Measurements from ENCODE around the gene KLHDC10. TPM values are rescaled to one million over a fixed set of nuclear protein-coding genes. Genes with fewer than 3 reads are reported as not detected.
A peak's percentile ranks its signal among the peaks of the same experiment; 100 is the strongest.

The KLHDC10 gene
- total RNA-seq, 4 donors from 2014 or later, result 19.1 to 23.6 (median 19.9) TPM

- peaks cover 0 to 22% (median 5%) of the 10 kb centered on the region in 4 donors for H3K4me1 ChIP-seq
- TF ChIP-seq CTCF (IDR thresholded peaks at IDR 0.05) (no peak), EP300 (IDR thresholded peaks at IDR 0.05) (no peak), POLR2A (IDR thresholded peaks at IDR 0.05; ENCODE audit: low read depth) (no peak), POLR2AphosphoS5 (IDR thresholded peaks at IDR 0.05) (no peak)
- no peaks in the 10 kb centered on the region for H3K27me3 ChIP-seq
- WGBS, result 41% methylated on average over 1 of the region's 1 CpG
- no peaks in the 10 kb centered on the region for H3K9me3 ChIP-seq
- no peaks in the 10 kb centered on the region for H3K36me3 ChIP-seq
- no peak for DNase-seq (ENCODE audit: extremely low spot score)
- H3K4me3 ChIP-seq, result no peak overlapping the region
- intact Hi-C loops (cut with DNase I), result no loop called here
- no peak overlapping the region for H3K27ac ChIP-seq (replicated peaks in 1 of 4)
Observed at GRCh38 chr7:130095812-130096211, 25.5 kb downstream of the KLHDC10 start.

DNA sequence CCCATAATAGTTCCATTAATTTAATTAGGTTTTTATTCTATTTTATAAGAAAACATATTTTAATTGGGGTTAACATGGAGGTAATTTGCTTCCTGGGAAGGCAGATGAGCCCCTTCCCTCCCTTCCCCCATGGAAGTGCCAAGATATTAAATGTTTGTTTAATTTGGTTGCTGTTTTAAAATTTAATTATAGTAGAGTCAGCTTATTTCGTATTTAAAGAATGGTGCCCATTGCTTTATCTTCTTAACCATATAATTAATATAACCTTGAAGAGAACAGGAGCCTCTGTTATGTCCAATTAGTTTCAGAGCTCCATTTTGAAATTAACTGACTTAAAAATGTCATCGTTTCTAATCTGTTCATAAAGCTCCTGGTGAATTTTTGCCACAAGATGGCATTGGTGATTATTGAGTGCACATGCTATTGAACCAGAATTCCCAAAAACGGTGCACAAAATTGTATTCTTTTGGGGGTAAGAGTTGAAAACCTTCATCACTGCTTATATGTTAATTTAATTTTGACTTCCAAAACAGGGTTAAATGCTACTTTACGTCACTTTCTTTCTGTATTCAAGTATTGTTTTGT lies 26.0 kb downstream of the KLHDC10 start:
- no peak for DNase-seq (ENCODE audit: extremely low spot score)

DNA sequence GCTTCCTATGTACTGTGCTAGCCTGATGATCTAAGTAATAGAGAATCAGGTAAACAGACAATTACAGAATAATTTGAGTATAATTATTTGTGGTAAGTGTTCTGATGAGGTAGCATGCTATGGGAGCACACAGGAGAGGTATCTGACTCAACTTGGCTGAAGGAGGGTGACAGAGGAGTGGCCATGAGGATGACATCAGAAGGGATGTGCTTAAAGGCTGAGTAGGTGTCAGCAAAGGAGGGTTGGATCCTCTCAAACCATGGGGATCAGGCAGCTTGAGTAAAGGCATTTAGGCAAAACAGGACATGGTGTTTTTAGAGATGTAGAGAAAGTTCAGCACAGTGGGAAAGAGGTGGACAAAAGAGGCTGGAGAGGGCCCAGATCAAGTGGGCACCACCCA lies 29.0 kb downstream of the KLHDC10 start:
- Histone ChIP-seq H3K27ac (replicated peaks in 1 of 4) (no peak overlapping the region), H3K4me1 (peaks cover 0 to 12% (median 3%) of the 10 kb centered on the region in 4 donors), H3K27me3 (no peaks in the 10 kb centered on the region), H3K9me3 (no peaks in the 10 kb centered on the region), H3K4me3 (no peak overlapping the region), H3K36me3 (no peaks in the 10 kb centered on the region)
- TF ChIP-seq POLR2A (IDR thresholded peaks at IDR 0.05; ENCODE audit: low read depth), result no peak
- DNase-seq (ENCODE audit: extremely low spot score), result no peak
- intact Hi-C loops (cut with DNase I), result no loop called here

More for the DNA sequence above, 26.0 kb downstream of the KLHDC10 start:
- 52% methylated on average over 4 of the region's 4 CpGs for WGBS
- H3K36me3 ChIP-seq, result no peaks in the 10 kb centered on the region
- no peaks in the 10 kb centered on the region for H3K27me3 ChIP-seq
- no peak overlapping the region for H3K27ac ChIP-seq (replicated peaks in 1 of 4)
- no peaks in the 10 kb centered on the region for H3K9me3 ChIP-seq
- H3K4me1 ChIP-seq, result peaks cover 0 to 22% (median 5%) of the 10 kb centered on the region in 4 donors
- no peak overlapping the region for H3K4me3 ChIP-seq
- intact Hi-C loops (cut with DNase I), result no loop called here
- TF ChIP-seq POLR2AphosphoS5 (IDR thresholded peaks at IDR 0.05), result no peak
- TF ChIP-seq CTCF (IDR thresholded peaks at IDR 0.05), result peak in 1 of 3 experiments; percentile 36

GRCh38 chr7:130102588-130102987 lies 32.3 kb downstream of the KLHDC10 start:
- no peaks in the 10 kb centered on the region for H3K9me3 ChIP-seq
- no peaks in the 10 kb centered on the region for H3K27me3 ChIP-seq
- no peaks in the 10 kb centered on the region for H3K36me3 ChIP-seq
- WGBS, result 98% methylated on average over 6 of the region's 6 CpGs
- intact Hi-C loops (cut with DNase I), result no loop called here
- H3K4me3 ChIP-seq, result no peak overlapping the region
- H3K27ac ChIP-seq (replicated peaks in 1 of 4), result no peak overlapping the region
- TF ChIP-seq POLR2A (IDR thresholded peaks at IDR 0.05; ENCODE audit: low read depth), result no peak
- TF ChIP-seq POLR2AphosphoS5 (IDR thresholded peaks at IDR 0.05), result no peak
- TF ChIP-seq CTCF (IDR thresholded peaks at IDR 0.05), result no peak
- TF ChIP-seq EP300 (IDR thresholded peaks at IDR 0.05), result no peak
- DNase-seq (ENCODE audit: extremely low spot score), result no peak
- H3K4me1 ChIP-seq, result no peaks in the 10 kb centered on the region

DNA sequence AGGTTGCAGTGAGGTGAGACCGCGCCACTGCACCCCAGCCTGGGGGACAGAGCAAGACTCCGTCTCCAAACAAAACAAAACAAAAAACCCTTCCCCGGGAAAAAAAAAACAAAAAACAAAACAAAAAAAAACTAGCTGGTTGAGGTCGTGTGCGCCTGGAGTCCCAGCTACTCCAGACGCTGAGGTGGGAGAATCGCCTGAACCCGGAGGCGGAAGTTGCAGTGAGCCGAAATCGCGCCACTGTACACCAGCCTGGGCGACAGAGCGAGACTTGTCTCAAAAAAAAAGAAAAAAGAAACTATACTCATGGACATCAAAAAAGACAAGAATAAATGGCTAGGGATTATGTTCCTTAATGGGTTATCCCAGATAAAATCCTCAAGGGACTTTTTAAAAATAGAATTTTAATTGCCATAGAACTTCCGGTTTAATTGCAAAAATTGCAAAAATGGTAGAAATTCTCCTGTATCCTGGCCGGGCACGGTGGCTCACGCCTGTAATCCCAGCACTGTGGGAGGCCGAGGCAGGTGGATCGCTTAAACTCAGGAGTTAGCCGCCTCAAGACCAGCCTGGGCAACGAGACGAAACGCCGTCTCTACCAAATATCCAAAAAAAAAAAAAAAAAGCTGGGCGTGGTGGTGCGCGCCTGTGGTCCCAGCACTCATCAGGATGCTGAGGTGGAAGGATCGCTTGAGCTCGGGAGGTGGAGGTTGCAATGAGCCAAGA lies 37.8 kb downstream of the KLHDC10 start:
- no peaks in the 10 kb centered on the region for H3K36me3 ChIP-seq
- TF ChIP-seq CTCF (IDR thresholded peaks at IDR 0.05) (no peak), POLR2A (IDR thresholded peaks at IDR 0.05; ENCODE audit: low read depth) (no peak), EP300 (IDR thresholded peaks at IDR 0.05) (no peak), POLR2AphosphoS5 (IDR thresholded peaks at IDR 0.05) (no peak)
- H3K27ac ChIP-seq (replicated peaks in 1 of 4), result no peak overlapping the region
- DNase-seq (ENCODE audit: extremely low spot score), result no peak
- H3K9me3 ChIP-seq, result no peaks in the 10 kb centered on the region
- H3K4me1 ChIP-seq, result no peaks in the 10 kb centered on the region
- intact Hi-C loops (cut with DNase I), result no loop called here
- WGBS, result 93% methylated on average over 31 of the region's 31 CpGs
- H3K27me3 ChIP-seq, result no peaks in the 10 kb centered on the region
- no peak overlapping the region for H3K4me3 ChIP-seq
